Kidney epithelial cell (primary cell): ENCODE results near the gene NBPF15. TPM values are rescaled to one million over a fixed set of nuclear protein-coding genes. Genes with fewer than 3 reads are reported as not detected.
A peak's percentile ranks its signal among the peaks of the same experiment; 100 is the strongest.
"Not testable (repeated sequence)": the region's sequence is repeated elsewhere in the genome, so short reads cannot be mapped to it uniquely, and the experiment has no call there.

Experiments
- DNase-seq: peaks from one replicate; pipeline ENCODE4 v3.0.0-alpha.2; 2010; ENCODE audit warnings: low read depth
- H3K27me3 ChIP-seq: 2 replicates; pipeline ENCODE4 v1.6.0; 2011; ENCODE audit warnings: low read length; ENCODE audit not compliant: control insufficient read depth, insufficient read depth
- H3K36me3 ChIP-seq: 2 replicates; pipeline ENCODE4 v1.5.1; 2011; ENCODE audit warnings: low read length; ENCODE audit not compliant: control insufficient read depth, insufficient read depth
- H3K4me3 ChIP-seq: 2 replicates; pipeline ENCODE4 v1.5.1; 2011; ENCODE audit warnings: low read depth, mild to moderate bottlenecking, control low read depth, low read length
- total RNA-seq: library from RNA; depleted of rRNA; stranded (reverse); fragments of >200 nt; gene quantifications from 2 replicates; pipeline ENCODE4 v1.2.3, GENCODE V29; 2015

Gene NBPF15
- total RNA-seq = 31.6 and 33.8 TPM in 2 replicates

GRCh38 chr1:144461136-144461759, at the start of gene NBPF15:
Gene NBPF15 (minus strand): TSS chr1:144461669. CDS start chr1:144440003, 21,666 bp downstream.
- H3K4me3 ChIP-seq = peak within 1 kb of the TSS; percentile 56
- not testable (repeated sequence) for H3K27me3 ChIP-seq, H3K36me3 ChIP-seq, DNase-seq

- not testable (repeated sequence) for H3K36me3 ChIP-seq, H3K27me3 ChIP-seq, H3K4me3 ChIP-seq, DNase-seq
Measured at GRCh38 chr1:144496429-144496828, 35.0 kb upstream of the NBPF15 start.

- not testable (repeated sequence) for H3K4me3 ChIP-seq, DNase-seq, H3K27me3 ChIP-seq, H3K36me3 ChIP-seq
Measured at GRCh38 chr1:144494130-144494529, 32.7 kb upstream of the NBPF15 start.

GRCh38 chr1:144490394-144490793, 28.9 kb upstream of the NBPF15 start:
- not testable (repeated sequence) for H3K4me3 ChIP-seq, H3K27me3 ChIP-seq, DNase-seq, H3K36me3 ChIP-seq

- not testable (repeated sequence) for H3K36me3 ChIP-seq, DNase-seq, H3K4me3 ChIP-seq, H3K27me3 ChIP-seq
Measured at GRCh38 chr1:144487002-144487401, 25.5 kb upstream of the NBPF15 start.

- not testable (repeated sequence) for H3K4me3 ChIP-seq, H3K27me3 ChIP-seq, H3K36me3 ChIP-seq, DNase-seq
Measured at GRCh38 chr1:144485048-144485993, 23.9 kb upstream of the NBPF15 start.

- not testable (repeated sequence) for DNase-seq, H3K27me3 ChIP-seq, H3K36me3 ChIP-seq, H3K4me3 ChIP-seq
Measured at GRCh38 chr1:144473897-144474296, 12.4 kb upstream of the NBPF15 start.

- DNase-seq, H3K27me3 ChIP-seq, H3K36me3 ChIP-seq, H3K4me3 ChIP-seq: not testable (repeated sequence)
Measured at GRCh38 chr1:144471434-144471833, 10.0 kb upstream of the NBPF15 start.

- H3K27me3 ChIP-seq, H3K36me3 ChIP-seq, DNase-seq, H3K4me3 ChIP-seq: not testable (repeated sequence)
Measured at GRCh38 chr1:144461778-144462177, 309 bp upstream of the NBPF15 start.

GRCh38 chr1:144460686-144461085, 783 bp downstream of the NBPF15 start:
- not testable (repeated sequence) for H3K27me3 ChIP-seq, DNase-seq, H3K36me3 ChIP-seq
- H3K4me3 ChIP-seq = peak overlapping the region; percentile 56

- not testable (repeated sequence) for H3K4me3 ChIP-seq, H3K27me3 ChIP-seq, H3K36me3 ChIP-seq, DNase-seq
Measured at GRCh38 chr1:144442402-144442801, 19.1 kb downstream of the NBPF15 start.

- DNase-seq, H3K36me3 ChIP-seq, H3K27me3 ChIP-seq, H3K4me3 ChIP-seq: not testable (repeated sequence)
Measured at GRCh38 chr1:144439737-144440136, 21.7 kb downstream of the NBPF15 start.

GRCh38 chr1:144418891-144419694, 42.4 kb downstream of the NBPF15 start:
- peak overlapping the region; percentile 32 for H3K4me3 ChIP-seq
- not testable (repeated sequence) for DNase-seq

GRCh38 chr1:144413404-144414118, 47.9 kb downstream of the NBPF15 start:
- DNase-seq, H3K36me3 ChIP-seq, H3K4me3 ChIP-seq, H3K27me3 ChIP-seq: not testable (repeated sequence)

More at GRCh38 chr1:144418891-144419694, 42.4 kb downstream of the NBPF15 start:
- H3K36me3 ChIP-seq, H3K27me3 ChIP-seq: not testable (repeated sequence)
